Measurements from ENCODE around the gene NDEL1.

DNA sequence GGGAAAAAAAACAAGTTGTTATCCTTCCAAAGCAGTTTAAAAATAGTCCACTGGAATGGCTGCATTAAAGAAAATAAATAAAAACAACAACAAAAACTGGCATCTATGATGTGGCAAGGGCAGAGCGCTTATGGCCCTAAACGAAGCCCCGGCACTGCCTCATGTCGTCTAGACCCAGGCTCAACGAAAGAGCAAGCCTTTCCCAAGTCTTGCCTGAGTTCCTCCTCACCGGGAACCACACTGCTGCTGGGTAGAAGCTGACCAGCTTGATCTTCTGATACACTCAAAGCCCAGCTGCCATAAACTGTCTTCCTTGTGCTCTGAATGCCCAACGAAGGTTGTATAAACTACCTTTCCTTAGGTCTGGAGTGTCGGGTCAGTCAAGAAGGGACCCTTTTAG, 37.0 kb downstream of the NDEL1 start:
- TF ChIP-seq, protein P1, sequence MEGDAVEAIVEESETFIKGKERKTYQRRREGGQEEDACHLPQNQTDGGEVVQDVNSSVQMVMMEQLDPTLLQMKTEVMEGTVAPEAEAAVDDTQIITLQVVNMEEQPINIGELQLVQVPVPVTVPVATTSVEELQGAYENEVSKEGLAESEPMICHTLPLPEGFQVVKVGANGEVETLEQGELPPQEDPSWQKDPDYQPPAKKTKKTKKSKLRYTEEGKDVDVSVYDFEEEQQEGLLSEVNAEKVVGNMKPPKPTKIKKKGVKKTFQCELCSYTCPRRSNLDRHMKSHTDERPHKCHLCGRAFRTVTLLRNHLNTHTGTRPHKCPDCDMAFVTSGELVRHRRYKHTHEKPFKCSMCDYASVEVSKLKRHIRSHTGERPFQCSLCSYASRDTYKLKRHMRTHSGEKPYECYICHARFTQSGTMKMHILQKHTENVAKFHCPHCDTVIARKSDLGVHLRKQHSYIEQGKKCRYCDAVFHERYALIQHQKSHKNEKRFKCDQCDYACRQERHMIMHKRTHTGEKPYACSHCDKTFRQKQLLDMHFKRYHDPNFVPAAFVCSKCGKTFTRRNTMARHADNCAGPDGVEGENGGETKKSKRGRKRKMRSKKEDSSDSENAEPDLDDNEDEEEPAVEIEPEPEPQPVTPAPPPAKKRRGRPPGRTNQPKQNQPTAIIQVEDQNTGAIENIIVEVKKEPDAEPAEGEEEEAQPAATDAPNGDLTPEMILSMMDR (IDR thresholded peaks at IDR 0.05; ENCODE audit: borderline replicate concordance, extremely low read depth, low read length, poor library complexity, severe bottlenecking), result no peak
- TF ChIP-seq EZH2 (IDR thresholded peaks at IDR 0.05; ENCODE audit: borderline replicate concordance, low read depth, low read length, severe bottlenecking), result no peak

Data from DND-41 (cell line).